Right cardiac atrium (tissue), 5 donors: Measurements from ENCODE around the gene OOSP4A. TPM values are rescaled to one million over a fixed set of nuclear protein-coding genes. Genes with fewer than 3 reads are reported as not detected.

Experiments used
- ATAC-seq, 2 donors: fragments of 200-7000 bp; cut with Tn5 transposase; one replicate each; pipeline versions ENCODE4 v1.8.0 to v1.9.1; 2020; ENCODE audit warnings: moderate library complexity in 2 of 2, mild to moderate bottlenecking in 1 of 2
- DNase-seq, 3 donors: peaks; one replicate each; pipeline ENCODE4 v3.0.0-alpha.2; 2020
- H3K27ac ChIP-seq: one replicate; pipeline ENCODE4 v1.5.1; 2013; ENCODE audit warnings: mild to moderate bottlenecking, low read length, control low read depth, moderate library complexity
- H3K27me3 ChIP-seq: one replicate; pipeline ENCODE4 v1.6.1; 2013; ENCODE audit not compliant: control insufficient read depth, insufficient read depth
- H3K4me1 ChIP-seq: one replicate; pipeline ENCODE4 v1.6.1; 2013; ENCODE audit warnings: low read length; ENCODE audit not compliant: control insufficient read depth, insufficient read depth
- H3K4me3 ChIP-seq: one replicate; pipeline ENCODE4 v1.5.1; 2013; ENCODE audit warnings: low read length, control low read depth
- H3K9me3 ChIP-seq: one replicate; pipeline ENCODE4 v1.6.1; 2013; ENCODE audit warnings: low read length; ENCODE audit not compliant: control insufficient read depth
- WGBS: extraction: QIAGEN DNeasy Blood & Tissue Kit; methylation state at CpG from one replicate; pipeline ENCODE4 v1.1.7; 2013; 5-methylcytosine and 5-hydroxymethylcytosine counted together
- intact Hi-C, 4 donors: fragments of 100-400 bp; cut with DNase I; formaldehyde crosslinking; loops; one replicate each; pipeline versions ENCODE4 v1.11.0 to v1.14.0; 2022 to 2023
- polyA plus RNA-seq: library from polyadenylated mRNA; stranded (reverse); fragments of 200-250 nt; gene quantifications from one replicate; pipeline ENCODE4 v1.2.3, GENCODE V29; 2013
- total RNA-seq, 4 donors: library from RNA; stranded (reverse); fragmentation: NEBNext Ultra II Directional; extraction: Animal tissue kit (Norgen Biotek cat#: 25700); gene quantifications; one replicate each; pipeline ENCODE4 v1.2.1, GENCODE V29; 2021
- donor health status: healthy with polysubstance abuse.
- donor health status: DM: no; HTN: yes; CAD: no.
- donor health status: DM: no; HTN: no; CAD: no.
- donor health status: DM: no; HTN: yes; CAD: no; lungs with severe emphysema.
- donor health status: DM: yes; HTN: yes; CAD: no.

Gene OOSP4A
- total and polyA plus RNA-seq, 5 donors = not detected

DNA sequence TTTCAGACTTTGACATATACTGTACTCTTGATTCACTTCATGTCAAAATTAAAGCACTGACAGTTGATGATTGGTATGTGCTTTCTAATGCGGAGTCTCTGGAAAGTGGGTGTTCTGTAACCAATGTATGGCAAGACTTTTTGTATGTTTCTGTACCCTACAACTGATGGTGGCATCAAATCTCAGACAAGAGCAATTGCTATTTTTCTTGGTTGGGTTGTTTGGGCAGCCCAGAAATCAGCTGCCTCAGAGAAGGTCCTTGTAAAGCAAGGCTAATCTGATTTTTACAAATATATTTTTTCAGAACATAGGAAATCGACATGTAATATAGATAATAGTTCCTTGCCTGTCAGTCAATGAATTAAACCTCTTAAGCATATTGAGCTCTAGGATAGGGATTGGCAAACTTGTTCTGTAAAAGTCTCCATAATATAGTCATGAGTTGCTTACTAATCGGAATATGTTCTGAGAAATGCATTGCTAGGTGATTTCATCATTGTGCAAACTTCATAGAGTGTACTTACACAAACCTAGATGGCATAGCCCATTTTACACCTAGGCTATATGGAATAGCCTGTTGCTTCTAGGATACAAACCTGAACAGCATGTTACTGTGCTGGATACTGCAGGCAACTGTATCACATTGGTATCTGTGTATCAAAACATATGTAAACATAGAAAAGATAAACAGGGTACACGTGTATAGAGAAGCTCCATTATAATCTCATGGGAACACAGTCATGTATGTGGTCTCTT, 10.2 kb upstream of the OOSP4A start:
- Histone ChIP-seq H3K27ac (no peak overlapping the region), H3K9me3 (no peaks in the 10 kb centered on the region), H3K4me3 (no peak overlapping the region), H3K4me1 (no peaks in the 10 kb centered on the region), H3K27me3 (no peaks in the 10 kb centered on the region)
- no peak for DNase-seq
- no peak for ATAC-seq
- intact Hi-C loops = no loop called here
- 76% methylated on average over 4 of the region's 4 CpGs for WGBS

DNA sequence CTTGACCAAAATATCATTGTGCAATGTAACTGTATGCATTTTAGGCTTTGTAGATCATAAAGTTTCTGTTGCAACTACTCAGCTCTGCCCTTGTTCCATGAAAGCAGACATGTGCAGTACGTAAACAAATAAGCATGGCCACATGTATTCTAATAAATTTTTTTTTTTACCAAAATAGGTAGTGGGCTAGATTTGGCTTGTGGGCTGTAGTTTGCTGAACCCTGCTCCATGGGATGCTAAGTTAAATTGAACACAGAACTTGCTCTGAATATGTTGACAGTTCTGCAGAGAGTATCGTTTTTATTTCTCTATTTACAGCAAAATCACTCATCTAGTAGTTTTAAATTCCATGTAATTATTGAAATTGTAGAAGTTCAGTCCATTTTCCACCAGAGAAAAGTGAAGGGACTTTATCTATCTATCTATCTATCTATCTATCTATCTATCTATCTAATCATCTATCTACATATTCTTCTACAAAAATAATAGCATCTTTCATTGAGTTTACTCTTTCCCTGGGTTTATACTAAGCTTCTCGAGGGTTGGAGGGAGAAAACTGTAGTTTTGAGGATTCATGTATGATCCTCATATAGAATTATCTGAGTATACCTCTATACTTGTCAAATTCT, 9.5 kb upstream of the OOSP4A start:
- no peak for ATAC-seq
- intact Hi-C loops = no loop called here
- H3K27ac ChIP-seq = no peak overlapping the region
- no peak for DNase-seq
- H3K4me1 ChIP-seq = no peaks in the 10 kb centered on the region
- no peak overlapping the region for H3K4me3 ChIP-seq
- WGBS = 77% methylated on average over 3 of the region's 3 CpGs
- H3K9me3 ChIP-seq = no peaks in the 10 kb centered on the region
- H3K27me3 ChIP-seq = no peaks in the 10 kb centered on the region

- Histone ChIP-seq H3K27ac (no peak overlapping the region), H3K4me1 (no peaks in the 10 kb centered on the region), H3K9me3 (no peaks in the 10 kb centered on the region), H3K27me3 (no peaks in the 10 kb centered on the region), H3K4me3 (no peak overlapping the region)
- WGBS = 55% methylated on average over 4 of the region's 4 CpGs
- no peak for ATAC-seq
- intact Hi-C loops = no loop called here
- DNase-seq = no peak
Observed at GRCh38 chr11:59957094-59957493, 6.7 kb upstream of the OOSP4A start.

- no peaks in the 10 kb centered on the region for H3K9me3 ChIP-seq
- intact Hi-C loops = no loop called here
- WGBS = 54% methylated on average over 9 of the region's 9 CpGs
Observed at GRCh38 chr11:59960502-59961381, 3.1 kb upstream of the OOSP4A start.

DNA sequence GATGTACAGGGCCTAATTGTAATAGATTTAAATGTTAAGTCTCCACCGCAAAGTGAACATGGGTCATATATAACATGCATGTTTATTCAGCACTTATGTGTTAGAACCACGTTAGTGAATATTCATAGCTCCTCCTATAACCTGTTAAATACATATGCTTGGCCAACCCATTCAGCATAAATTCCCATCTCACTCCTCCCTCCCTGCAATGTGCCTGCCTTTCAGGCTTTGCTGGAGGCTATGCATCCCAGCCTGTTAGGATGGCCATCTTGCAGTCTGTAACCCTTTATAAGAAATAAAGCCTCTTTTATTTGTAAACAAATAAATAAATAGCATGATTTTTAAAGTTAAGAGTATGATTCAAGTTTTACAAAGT, 1.7 kb upstream of the OOSP4A start:
- 60% methylated on average over 2 of the region's 2 CpGs for WGBS
- intact Hi-C loops = no loop called here
- no peaks in the 10 kb centered on the region for H3K9me3 ChIP-seq
- H3K4me3 ChIP-seq = no peak overlapping the region
- H3K27ac ChIP-seq = no peak overlapping the region
- no peaks in the 10 kb centered on the region for H3K27me3 ChIP-seq
- no peak for DNase-seq
- ATAC-seq = no peak
- H3K4me1 ChIP-seq = peaks cover 2% of the 10 kb centered on the region

More at GRCh38 chr11:59960502-59961381, 3.1 kb upstream of the OOSP4A start:
- peak in 1 of 3 donors; percentile 48 for DNase-seq
- peak; percentile 37 to 96 for ATAC-seq
- Histone ChIP-seq H3K27me3 (no peaks in the 10 kb centered on the region), H3K27ac (peak overlapping the region; percentile 6), H3K4me3 (no peak overlapping the region), H3K4me1 (no peaks in the 10 kb centered on the region)

GRCh38 chr11:59965424-59965823, 1.6 kb downstream of the OOSP4A start:
- Histone ChIP-seq H3K4me3 (no peak overlapping the region), H3K27me3 (no peaks in the 10 kb centered on the region), H3K27ac (no peak overlapping the region), H3K4me1 (peaks cover 2% of the 10 kb centered on the region), H3K9me3 (no peaks in the 10 kb centered on the region)
- intact Hi-C loops = no loop called here
- ATAC-seq (no peak), DNase-seq (no peak)
- 65% methylated on average over 7 of the region's 7 CpGs for WGBS

GRCh38 chr11:59966201-59966600, 2.4 kb downstream of the OOSP4A start:
- ATAC-seq = no peak
- peaks cover 2% of the 10 kb centered on the region for H3K4me1 ChIP-seq
- H3K4me3 ChIP-seq = no peak overlapping the region
- no peaks in the 10 kb centered on the region for H3K9me3 ChIP-seq
- no peak overlapping the region for H3K27ac ChIP-seq
- intact Hi-C loops = no loop called here
- WGBS = 60% methylated on average over 3 of the region's 3 CpGs
- no peak for DNase-seq
- no peaks in the 10 kb centered on the region for H3K27me3 ChIP-seq

GRCh38 chr11:59967677-59968394, 4.0 kb downstream of the OOSP4A start:
- no peak for ATAC-seq
- DNase-seq = no peak
- intact Hi-C loops = no loop called here
- Histone ChIP-seq H3K27ac (no peak overlapping the region), H3K4me1 (peaks cover 2% of the 10 kb centered on the region), H3K27me3 (no peaks in the 10 kb centered on the region), H3K9me3 (no peaks in the 10 kb centered on the region), H3K4me3 (no peak overlapping the region)
- 87% methylated on average over 3 of the region's 3 CpGs for WGBS

GRCh38 chr11:59968395-59968783, 4.6 kb downstream of the OOSP4A start:
- 65% methylated on average over 1 of the region's 1 CpG for WGBS
- ATAC-seq (no peak), DNase-seq (no peak)
- Histone ChIP-seq H3K4me3 (no peak overlapping the region), H3K9me3 (no peaks in the 10 kb centered on the region), H3K4me1 (peaks cover 2% of the 10 kb centered on the region), H3K27ac (no peak overlapping the region), H3K27me3 (no peaks in the 10 kb centered on the region)
- intact Hi-C loops = no loop called here

DNA sequence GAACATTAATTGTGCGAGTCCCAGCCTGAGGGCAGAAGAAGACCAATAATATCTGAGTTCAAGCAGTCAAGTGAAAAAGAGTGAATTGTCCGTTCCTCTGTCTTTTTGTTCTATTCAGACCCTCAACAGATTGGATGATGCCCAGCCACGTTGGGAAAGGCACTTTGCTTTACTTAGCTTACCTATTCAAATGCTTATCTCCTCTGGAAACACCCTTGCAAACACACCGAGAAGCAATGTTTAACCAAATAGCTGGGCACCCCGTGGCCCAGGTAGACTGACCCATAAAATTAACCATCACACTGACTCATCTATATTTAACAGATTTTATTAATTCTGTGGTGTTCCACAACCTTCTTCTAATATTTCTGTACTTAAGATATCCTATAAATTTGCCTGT, 9.3 kb downstream of the OOSP4A start:
- H3K9me3 ChIP-seq = no peaks in the 10 kb centered on the region
- no peaks in the 10 kb centered on the region for H3K4me1 ChIP-seq
- intact Hi-C loops = no loop called here
- ATAC-seq (no peak), DNase-seq (no peak)
- no peak overlapping the region for H3K27ac ChIP-seq
- 77% methylated on average over 5 of the region's 5 CpGs for WGBS
- H3K27me3 ChIP-seq = no peaks in the 10 kb centered on the region
- H3K4me3 ChIP-seq = no peak overlapping the region
